DND-41 (cell line): ENCODE data around the gene DYSF.

Experiments
- CTCF ChIP-seq: IDR thresholded peaks from 2 replicates; pipeline ENCODE4 v1.5.1; 2012; ENCODE audit warnings: borderline replicate concordance, low read length, moderate library complexity, mild to moderate bottlenecking; ENCODE audit not compliant: poor library complexity, severe bottlenecking; ENCODE audit errors: extremely low read depth
- EZH2 ChIP-seq: IDR thresholded peaks from 3 replicates; pipeline ENCODE4 v1.6.1; 2012; ENCODE audit warnings: borderline replicate concordance, low read depth, mild to moderate bottlenecking, moderate library complexity, low read length, inconsistent platforms; ENCODE audit not compliant: severe bottlenecking

GRCh38 chr2:71692621-71693277, 239.4 kb downstream of the DYSF start:
- TF ChIP-seq CTCF (no peak), EZH2 (no peak)
